Activated CD4-positive, CD25-positive, alpha-beta regulatory T cell treated with anti-CD3 and anti-CD28 coated beads, Interleukin-2, amount 50 U/mL, for 72 hours (primary cell): ENCODE data around the gene SLC3A2.
A peak's percentile ranks its signal among the peaks of the same experiment; 100 is the strongest.

ENCODE experiments used
- DNase-seq: peaks from one replicate; pipeline ENCODE4 v3.0.0; 2021

SLC3A2 gene

GRCh38 chr11:62882431-62882749, 1.7 kb downstream of the SLC3A2 start:
- DNase-seq, result no peak

GRCh38 chr11:62882788-62883501, 2.2 kb downstream of the SLC3A2 start:
- DNase-seq, result no peak

DNA sequence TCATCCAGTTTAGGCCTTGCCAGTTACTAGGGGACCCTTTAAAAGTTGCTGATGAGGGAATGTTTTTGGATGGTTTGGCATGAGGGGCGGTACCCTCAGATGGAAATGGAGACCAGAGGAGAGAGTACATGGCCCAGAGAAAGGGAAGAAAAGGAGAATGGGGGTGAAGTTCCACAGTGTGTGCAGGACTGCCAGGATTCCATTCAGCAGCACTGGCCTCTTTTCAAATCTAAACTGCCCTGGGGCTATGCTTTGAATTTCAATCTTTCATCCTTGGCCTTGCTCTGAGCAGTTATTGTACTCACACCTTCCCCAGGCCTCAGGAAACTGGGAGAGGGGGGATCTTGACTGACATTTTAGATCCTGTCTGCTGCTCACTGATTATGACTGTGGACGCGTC, 3.0 kb downstream of the SLC3A2 start:
- no peak for DNase-seq

GRCh38 chr11:62885137-62885750, 4.5 kb downstream of the SLC3A2 start:
- no peak for DNase-seq

DNA sequence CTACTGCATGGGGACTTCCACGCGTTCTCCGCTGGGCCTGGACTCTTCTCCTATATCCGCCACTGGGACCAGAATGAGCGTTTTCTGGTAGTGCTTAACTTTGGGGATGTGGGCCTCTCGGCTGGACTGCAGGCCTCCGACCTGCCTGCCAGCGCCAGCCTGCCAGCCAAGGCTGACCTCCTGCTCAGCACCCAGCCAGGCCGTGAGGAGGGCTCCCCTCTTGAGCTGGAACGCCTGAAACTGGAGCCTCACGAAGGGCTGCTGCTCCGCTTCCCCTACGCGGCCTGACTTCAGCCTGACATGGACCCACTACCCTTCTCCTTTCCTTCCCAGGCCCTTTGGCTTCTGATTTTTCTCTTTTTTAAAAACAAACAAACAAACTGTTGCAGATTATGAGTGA, 7.7 kb downstream of the SLC3A2 start:
- DNase-seq, result no peak

DNA sequence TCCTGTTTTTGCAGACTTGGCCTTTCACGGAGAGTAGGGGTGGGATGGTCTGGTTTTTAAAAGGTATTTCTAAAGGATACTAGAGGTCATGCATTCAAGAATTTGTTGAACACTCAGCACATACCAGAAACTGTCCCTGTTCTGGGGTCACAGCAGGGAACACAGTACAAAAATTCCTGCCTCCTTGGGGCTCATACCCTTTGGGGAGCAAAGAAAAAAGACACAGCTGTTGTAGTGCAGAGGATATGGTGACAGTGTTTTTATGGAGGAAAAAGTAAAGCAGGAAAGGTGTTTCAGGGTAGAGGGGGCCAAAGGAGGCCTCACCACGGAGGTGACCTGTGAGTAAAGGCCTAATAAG, 8.4 kb downstream of the SLC3A2 start:
- no peak for DNase-seq

GRCh38 chr11:62889484-62890437, 9.1 kb downstream of the SLC3A2 start:
- no peak for DNase-seq

GRCh38 chr11:62892077-62892922, 11.6 kb downstream of the SLC3A2 start:
- DNase-seq, result no peak

- no peak for DNase-seq
These were observed 14.8 kb downstream of the SLC3A2 start for GRCh38 chr11:62895501-62895900.

DNA sequence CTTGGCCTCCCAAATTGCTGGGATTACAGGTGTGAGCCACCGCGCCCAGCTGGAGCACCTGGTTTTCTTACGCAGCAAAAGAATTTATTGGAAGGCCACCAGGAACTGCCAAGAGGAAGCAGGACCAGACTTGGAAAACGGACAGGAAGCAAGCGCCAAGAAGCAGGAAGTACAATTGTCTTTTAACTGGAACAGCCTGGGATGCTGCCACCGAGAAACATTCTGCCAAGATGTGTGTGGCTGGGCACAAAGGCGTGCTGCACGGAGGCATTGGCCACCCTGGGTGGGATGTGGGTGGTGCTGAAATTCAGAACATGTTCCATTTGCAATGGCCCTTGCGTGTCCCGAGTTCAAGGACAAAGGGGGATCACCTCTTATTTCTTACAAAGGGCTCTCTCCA, 15.4 kb downstream of the SLC3A2 start:
- DNase-seq, result no peak

DNA sequence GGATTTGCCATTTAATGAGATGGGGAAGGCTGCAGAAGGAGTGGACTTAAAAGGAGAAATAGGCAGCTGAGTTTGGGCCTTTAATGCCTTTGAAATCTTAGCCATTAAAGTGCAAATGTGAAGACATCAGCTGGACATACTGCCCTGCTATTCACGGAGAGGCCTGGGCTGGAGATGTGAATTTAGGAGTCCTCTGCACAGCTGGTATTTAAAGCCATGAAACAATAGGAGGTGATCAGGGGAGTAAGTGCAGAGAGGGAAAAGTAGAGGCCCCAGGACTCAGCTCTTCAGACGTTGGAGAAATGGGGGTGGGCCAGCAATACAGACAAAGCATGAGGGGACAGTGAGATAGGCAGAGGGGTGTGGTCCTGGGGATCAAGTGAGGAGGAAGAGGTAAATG, 16.6 kb downstream of the SLC3A2 start:
- DNase-seq, result no peak

DNA sequence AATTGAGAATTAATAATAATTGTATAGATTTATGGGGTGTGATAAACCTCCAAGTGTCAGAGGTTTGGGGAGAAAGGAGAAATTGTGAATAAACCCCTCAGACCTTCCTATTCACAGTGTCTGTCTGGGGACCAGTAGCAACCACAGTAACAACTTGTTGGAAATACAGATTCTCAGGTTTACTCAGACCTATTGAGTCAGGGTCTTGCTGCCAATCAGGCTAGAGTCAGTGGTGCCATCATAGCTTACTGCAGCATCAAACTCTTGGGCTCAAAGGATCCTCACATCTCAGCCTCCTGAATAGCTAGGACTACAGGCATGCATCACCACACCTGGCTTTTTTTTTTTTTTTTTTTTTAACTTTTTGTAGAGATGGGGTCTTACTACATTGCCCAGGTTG, 17.3 kb downstream of the SLC3A2 start:
- DNase-seq, result no peak

DNA sequence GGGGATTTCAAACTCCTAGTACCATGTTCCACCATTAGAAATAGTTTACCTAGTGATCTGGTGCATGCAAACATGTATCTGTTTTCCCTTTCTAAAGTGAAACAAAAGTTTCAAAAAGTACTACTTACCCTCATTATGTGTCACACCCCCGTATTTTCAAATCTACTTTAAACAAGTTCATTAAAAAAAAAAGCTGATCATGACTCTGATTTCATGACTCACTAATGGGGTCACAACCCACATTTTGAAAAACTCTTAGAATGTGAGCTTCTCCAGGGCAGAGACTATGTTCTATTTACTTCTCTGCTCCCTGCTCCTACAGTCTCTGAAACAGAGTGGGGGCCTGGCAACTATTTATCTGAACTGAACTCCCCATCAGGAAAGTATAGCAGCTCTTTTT, 22.2 kb downstream of the SLC3A2 start:
- no peak for DNase-seq

- DNase-seq, result no peak
These were observed 24.6 kb downstream of the SLC3A2 start for GRCh38 chr11:62905296-62905695.

DNA sequence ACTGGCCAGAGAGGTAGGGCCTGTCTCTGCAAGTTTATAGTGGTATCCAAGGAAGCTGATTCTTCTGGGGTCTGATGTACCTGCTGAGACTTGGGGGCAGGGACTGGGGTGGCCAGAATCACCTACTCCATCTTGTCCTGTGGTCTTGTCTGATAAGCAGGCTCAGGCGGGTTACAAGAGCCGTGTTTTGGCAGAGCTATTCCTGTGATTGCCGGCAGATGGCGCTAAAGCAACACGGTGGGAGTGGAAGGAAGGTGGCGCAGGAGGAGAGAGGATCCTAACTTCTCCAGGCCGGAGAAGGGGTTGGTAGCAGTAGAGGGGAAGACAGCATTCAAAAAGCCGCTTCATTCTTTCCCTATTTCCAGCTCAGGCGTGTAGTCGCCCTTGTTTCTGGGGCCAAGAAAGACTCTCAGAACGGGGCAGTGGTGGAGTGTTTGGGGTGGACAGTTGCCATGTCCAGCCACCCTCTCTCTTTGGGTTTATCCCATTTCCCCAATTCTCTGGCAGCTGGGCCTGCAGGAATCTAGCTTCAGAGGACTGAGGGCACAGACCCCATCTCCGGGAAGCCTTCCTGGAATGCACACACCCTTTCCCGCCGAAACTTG, 25.3 kb downstream of the SLC3A2 start:
- peak; percentile 79 for DNase-seq

GRCh38 chr11:62908468-62909072, 27.9 kb downstream of the SLC3A2 start:
- DNase-seq, result no peak

DNA sequence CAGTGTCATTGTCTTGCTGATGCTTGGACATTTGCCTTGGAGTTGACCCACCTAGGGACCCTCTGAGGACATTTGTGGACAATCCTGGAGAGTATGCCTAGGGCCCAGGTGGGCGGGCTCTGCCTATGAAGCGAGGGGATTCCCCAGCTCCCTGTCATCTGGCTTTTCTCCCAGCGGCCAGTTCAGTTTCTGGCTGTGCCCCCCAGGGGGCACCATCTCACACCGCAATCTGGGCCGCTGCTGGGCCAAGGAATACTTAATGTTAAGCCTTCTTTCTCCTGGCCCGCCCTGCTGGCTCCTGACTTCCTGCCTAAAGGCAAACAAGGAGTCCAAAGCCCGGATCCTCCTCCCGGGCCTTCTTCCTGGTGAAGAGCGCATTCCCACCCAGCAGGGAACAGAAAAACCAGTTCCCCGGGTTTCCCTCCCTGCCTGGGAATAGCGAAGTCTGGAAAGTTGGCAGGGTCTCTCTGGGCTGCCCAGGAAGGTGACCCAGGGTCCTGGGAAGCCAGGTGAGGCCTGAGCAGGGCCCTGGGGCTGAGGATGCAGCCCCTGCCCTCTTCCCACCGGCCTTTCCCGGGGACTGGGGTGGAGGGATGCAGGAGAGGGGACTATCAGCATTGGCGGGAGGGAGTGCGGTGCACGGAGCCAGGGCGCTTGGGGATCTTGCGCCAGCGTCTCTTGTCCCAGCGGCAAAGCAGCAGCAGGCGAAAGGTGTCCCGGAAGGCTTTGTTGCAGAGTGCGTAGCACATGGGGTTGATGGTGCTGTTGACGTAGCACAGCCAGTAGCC, 28.6 kb downstream of the SLC3A2 start:
- DNase-seq, result no peak

- DNase-seq, result no peak
These were observed 29.6 kb downstream of the SLC3A2 start for GRCh38 chr11:62910141-62910882.

- DNase-seq, result no peak
These were observed 30.7 kb downstream of the SLC3A2 start for GRCh38 chr11:62911137-62912130.
